Measurements from ENCODE around the gene PTGR3.
"Not testable (repeated sequence)": the region's sequence is repeated elsewhere in the genome, so short reads cannot be mapped to it uniquely, and the experiment has no call there.

PTGR3 gene

DNA sequence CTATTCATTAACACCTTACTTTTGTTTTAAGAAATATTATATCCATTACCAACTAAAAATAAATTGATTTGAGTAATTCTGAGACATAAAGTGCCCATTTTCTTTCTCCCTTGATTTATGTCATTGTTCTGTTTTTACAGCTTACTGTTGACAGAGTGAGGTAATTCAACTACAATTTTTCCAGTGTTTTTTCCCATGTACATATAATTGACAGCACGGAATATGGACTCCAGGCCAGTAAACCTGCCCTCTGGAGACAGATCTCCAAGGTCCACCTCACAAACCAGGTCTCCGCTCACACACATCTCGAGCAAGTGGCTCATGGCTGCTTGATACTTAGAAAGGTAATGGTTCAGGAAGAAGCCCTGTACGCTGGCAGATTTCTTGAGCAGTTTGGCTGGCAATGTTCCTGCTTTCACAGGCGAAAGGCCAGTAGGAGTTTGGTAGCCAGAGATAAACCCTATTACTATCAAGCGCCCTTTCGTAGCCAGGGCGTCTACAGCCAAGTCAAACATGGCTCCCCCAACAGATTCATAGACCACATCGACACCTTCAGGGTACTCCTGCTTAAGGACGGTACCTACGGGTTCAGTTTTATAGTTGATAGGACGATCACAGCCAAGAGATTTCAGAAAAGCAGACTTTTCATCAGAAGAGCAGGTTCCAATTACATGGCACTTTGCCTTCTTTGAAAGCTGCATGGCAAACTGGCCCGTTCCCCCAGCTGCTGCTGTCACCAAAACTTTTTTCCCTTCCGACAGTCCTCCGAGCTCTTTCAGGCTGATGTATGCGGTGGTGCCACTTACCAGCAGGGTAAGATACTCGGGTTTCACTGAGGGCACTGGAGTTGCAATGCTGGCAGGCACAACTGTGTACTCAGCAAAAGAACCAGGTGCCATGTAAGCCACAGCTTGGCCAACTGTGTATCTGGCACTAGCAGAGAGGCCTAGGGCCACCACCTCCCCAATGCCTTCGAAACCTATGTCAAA is 7.4 kb downstream of the PTGR3 start:
- no peak for DNase-seq

DNA sequence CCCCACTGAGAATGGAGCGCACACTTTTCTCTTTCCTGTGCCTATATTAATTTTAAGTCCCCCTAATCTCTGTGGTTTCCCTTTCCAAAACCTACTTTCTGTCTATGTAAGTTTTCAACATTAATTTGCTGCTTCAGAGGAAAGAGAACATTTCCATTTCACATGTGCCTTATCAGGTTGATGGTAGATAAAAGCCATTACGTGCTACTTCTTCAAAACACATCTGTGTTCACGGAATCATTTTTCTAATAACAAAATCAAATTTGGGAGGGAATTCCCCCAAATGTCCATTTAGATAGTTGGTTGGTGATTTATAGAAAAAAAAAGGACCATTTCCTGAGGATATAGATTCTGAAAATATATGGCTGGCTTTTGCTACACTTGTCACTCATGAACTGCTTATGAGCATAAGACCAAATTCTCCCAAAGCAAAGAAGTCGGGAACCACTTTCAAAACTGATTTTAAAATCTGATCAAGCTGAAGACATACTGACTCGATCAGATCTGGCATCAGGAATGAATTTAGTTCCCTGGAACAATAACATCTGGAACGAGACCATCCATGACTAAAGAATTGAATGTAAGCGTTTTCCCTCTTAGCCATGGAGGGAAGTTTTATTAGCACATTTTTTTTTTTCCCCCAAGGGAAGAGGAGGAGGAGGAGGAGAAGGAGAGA is 8.2 kb downstream of the PTGR3 start:
- DNase-seq: no peak

DNA sequence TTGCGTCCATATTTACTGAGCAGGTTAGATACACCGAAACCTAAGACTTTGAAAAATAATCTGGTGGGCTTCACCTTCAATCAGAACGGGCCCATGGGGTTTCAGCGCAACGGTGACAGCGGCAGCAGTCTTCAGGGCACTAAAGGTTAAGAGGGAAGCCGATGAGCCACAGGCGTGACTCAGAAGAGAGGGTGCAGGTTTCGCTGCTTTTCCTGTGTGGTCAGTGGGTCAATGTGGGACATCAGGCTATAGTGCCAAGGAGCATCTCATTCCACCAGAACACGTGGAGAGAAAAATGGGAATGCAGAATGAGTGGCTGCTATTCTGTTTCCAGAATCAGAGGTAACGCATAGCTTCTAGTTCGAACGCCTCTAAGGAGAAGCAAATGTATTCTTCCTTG is 8.9 kb downstream of the PTGR3 start:
- no peak for DNase-seq

DNA sequence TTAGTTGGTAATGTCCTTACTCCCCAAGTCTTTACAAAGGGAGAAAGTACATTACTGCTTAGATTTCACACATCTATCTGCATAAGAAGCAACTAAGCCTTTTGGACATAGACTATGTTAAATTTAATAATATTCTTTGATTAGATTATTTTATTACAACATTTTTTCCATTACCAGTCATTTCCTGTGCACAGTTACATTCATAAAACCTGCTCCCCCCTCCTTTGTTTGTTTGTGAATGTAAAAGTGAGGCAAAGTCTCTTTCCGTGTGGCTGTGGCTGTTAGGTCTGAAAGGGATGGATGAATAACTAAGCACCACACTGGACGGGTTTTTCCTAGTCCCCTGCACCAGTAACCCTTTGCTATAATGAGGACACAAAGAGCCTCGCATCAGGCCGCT is 9.6 kb downstream of the PTGR3 start:
- DNase-seq: no peak

DNA sequence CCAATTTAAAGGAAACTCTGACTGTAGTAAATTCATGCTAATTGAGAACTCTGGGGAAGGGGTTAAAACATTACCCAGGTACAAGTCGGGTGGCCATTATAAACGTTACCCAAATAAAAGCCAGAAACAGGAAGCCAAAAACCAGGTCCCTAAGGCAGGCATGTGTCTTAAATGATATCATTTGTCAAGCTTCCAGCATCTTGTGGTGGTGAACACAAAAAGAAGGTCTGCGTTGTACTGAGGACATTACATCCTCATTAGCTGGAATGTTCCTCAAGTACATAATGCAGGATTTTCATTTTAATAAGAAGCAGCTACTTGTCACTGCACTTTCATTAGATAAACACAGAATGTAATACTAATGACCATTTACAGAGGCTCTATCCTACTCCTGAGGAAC is 10.9 kb downstream of the PTGR3 start:
- DNase-seq: no peak

DNA sequence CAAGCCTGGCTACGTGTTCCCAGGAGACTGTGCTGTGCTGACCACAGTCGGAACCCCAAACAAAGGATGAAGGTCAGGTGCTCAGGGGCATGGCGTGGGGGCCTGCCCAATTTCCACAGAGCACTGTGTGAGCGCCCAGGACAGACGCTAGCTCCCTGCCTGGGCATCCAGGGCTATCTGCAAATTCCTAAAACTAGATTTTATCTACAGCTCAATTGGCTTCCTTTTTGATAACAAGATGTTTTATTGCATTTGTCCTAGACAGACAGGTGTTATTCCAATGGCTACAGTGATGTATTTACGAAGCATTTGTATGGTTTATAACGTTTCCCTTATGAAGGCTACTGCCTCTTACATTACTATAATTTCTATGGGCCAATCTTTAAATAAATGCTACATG is 16.0 kb downstream of the PTGR3 start:
- DNase-seq: no peak

DNA sequence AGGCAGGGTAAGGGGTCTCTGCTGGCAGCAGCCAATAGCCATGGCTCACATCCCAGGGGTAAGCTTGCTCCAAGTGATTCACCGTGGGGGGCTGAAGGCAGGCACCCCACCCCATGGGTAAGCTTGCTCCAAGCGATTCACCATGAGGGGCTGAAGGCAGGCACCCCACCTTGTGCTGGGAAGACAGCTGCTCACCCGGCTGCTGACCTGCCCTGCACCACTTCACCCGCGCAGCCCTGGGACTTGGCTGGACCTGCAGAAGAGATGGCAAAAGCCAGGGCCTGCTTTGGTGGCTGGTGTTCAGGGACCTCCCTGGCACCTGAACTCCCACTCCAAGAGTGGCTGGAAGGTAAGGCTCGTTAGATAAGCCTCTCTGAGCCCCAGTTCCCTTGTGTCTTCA is 19.2 kb downstream of the PTGR3 start:
- DNase-seq: no peak

DNA sequence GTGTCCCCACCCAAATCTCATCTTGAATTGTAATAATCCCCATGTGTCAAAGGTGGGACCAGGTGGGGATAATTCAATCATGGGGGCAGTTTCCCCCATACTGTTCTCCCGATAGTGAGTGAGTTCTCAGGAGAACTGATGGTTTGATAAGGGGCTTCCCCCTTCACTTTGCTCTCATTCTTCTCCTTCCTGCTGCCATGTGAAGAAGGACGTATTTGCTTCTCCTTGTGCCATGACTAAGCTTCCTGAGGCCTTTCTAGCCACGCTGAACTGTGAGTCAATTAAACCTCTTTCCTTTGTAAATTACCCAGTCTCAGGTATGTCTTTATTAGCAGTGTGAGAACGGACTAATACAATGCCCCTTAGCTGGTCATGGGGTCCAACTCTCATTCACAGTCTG is 21.2 kb downstream of the PTGR3 start:
- not testable (repeated sequence) for DNase-seq

DNA sequence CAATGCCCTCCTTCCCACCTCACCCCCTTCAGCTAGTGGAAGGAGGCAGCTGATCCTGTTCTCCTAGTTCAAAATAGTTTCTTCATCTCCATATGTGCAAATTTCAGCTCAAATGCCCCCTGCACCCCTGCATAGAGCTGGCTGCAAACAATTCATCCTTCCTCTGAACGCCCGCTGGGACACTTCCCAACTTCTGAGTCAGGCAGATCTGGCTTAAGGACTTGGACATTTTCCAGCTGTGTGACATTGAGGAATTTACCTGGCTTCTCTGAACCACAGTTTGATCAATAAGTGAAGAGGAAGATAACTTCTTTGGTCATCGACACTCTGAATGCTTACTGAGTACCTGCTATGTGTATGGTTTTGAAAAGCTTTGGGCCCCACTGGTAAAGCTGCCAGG is 23.5 kb downstream of the PTGR3 start:
- DNase-seq: no peak

DNA sequence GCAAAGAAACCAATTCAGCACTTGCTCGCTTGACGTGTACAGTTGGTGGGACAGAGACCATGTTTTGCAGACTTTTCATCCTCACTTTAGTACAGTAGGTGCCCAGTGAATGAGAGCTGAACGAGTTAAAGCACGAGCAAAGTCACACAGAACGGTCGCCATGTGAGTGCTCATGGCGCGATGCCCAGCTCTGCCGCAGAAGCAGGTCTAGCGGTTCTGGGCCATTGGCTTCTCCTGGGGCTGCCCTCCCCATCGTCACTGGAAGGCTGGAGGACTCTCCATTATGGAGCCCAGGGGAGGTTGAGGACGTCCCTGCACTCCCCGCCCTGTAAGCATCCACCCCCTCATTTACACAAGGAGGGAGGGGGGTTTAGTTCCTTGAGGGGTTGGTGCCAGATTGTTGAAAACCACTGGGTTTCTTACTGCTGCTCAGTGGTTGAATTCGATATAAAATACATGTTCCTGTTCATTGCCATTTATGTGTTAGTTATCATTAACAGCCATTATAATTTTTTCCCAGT is 24.9 kb downstream of the PTGR3 start:
- DNase-seq: no peak

DNA sequence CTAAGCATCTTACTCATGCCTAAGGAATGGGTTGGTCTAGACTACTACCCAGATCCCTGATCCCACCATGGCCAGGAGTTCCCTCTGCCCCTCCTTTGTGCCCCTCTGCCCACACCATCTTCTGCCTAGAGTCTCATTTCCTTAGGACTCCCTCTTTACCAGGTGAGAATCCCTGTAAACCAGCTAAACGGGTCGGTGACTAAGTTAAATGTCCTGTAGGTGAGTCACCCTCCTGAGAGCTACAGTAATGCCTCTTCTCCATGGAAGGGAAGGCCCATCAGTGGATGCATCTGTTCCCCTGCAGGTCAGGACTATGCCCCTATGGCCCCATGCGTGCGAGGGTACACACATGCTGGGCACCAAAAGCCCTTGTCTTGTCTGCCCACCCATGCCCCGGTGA is 25.4 kb downstream of the PTGR3 start:
- no peak for DNase-seq

DNA sequence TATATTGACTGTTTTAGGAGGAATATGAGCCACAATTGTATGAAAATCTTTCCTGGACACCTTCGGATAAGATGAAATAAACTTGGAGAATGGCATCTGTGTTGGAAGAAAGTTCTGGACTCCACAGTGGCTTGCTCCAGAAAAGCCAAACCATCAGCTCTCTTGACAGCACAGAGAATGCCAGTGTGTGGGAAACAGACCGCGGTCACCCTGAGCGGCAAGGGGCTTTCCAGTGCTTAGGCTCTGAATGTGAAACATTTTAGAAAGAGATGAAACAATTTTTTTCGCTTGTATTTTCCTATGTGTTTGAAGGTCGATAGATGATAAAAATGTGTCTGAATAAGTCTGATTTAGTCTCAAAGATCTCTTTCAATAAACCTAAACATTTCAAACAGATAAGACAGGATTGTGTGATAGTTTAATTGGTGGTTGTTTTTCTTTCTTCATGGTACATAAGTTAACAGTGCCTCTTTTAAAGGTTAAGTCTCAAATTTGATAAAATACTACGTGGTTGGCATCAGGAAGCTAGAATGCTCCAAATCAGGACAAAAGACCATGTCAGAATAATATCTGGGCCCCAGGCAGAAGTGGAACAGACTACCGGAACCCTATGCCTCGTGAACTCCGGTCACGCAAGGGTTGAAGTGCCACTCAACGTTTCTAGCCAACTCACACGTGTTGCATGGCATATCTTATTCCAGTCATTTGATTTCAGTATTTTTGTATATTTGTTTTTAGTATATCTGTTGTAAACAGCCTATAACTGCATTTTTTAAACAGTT is 28.9 kb downstream of the PTGR3 start:
- DNase-seq: no peak

DNA sequence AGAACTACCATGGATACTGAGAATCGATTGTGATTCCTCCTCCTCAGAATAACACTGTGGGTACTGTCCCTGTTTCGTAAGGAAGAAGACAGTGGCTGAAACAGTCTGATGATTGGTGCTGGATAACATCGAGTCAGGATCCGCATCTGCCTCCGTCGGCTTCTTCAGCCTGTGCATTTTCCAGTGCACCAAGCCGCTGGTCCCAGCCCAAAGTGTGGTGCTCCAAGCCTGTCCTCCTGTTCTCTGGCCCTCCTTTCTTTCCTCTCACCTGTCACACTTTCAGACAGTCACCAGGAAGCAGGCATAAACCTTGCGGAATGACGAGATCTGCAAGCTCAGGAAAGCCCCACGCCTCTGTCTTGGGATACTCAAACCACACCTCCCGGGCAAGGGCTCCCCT is 30.6 kb downstream of the PTGR3 start:
- DNase-seq: no peak

DNA sequence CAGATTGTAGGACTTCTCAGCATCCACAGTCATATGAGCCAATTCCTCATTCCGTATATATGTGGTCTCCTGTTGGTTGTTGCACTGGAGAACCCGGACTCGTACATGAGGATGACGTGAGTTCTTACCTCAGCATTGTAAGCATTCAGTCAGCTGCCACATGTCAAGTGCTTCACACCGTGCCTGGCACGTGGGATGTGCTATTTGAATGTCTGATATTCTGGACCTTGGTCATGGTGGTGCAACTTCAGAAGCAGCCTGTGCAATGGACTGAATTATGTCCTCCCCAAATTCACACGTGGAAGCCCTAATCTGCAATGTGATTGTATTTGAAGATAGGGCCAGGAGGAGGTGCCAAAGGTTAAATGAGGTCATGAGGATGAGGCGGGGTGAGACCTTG is 32.1 kb downstream of the PTGR3 start:
- no peak for DNase-seq

DNA sequence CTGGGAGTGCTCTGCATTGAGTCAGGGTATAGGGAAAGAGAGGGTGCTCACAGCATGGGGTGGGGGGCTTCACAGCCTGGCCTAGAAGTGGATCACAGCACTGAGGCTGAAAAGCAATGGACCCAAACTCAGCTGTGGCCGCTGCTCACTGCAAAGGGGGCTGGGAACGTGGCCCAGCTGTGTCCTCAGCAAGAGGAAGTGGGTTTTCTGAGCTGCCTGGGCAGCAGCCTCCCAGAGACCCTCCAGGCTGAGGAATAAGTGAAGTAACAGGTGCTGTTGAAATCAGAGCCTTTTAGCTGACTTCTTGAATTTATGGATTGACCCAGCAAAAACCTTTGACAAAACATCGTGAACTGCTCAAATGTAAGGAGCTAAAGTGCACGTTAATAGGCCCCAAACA is 35.2 kb downstream of the PTGR3 start:
- DNase-seq: no peak

DNA sequence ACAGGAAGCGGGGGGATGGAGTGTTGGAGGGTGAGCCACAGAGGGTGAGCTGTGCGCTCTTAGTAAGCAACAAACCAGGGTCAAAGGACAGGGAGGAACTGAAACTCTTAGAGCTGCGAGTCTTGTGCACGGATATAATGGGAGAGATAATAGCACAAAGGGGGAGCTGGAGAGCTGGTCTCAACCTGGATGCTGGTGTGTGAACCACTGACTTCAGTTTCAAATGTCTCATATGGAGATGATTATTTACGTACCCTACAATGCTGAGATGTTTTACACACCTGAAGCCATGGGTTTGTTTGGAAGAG is 35.9 kb downstream of the PTGR3 start:
- no peak for DNase-seq

DNA sequence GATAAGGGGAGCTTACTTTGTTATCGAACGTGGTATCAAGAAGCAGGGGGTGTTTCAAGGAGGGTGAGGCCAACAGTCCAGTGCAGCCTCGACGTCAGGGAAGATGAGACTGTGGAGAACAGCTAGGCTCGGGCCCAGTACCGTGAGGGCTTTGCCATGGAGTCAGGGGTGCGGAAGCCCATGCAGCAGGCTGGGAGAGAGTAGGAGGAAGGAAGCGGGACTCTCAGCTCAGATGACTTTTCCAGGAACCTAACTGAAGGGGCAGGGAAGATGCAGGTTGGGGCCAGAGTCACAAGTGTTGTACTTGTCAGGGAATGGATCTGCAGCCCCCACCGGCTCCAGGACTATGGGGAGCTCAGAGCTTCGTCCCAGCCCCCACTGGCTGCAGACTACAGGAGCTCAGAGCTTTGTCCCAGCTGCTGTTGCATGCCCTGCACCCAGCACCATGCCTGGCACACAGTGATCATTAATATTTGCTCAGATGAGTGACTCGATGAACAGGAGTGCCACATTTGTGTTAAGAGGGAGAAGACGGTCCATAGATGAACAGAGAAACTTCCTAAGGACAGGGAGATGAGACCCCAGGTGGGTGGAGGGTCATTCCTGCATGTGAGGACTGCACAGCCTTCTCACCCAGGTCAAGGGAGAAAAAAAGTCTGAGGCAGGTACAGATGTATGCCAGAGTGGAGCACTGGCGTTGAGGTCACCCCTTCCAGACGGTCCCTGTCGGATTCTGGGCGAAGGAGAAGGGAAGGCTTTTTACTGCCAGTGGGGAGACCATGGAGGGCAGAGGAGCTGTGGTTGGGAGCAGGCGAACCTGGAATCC is 36.4 kb downstream of the PTGR3 start:
- no peak for DNase-seq

DNA sequence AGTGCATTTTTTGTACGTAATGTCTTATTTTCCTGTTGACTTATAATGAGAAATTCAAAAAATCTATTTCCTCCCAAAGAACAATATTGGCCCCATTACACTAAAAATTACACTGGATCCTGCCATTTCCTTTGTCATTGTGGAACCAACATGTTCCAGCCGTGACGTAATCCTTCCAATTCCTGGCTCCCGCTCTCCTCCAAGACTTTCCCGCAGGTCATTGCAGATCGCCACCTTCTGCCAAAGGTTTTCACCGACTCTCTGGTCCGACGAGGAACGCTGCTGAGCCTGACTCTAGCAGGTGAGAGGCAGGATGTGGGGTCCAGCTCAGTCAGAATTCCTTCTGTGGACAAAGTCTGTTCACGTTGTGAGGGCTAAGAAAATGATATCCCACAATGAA is 38.0 kb downstream of the PTGR3 start:
- no peak for DNase-seq

DNA sequence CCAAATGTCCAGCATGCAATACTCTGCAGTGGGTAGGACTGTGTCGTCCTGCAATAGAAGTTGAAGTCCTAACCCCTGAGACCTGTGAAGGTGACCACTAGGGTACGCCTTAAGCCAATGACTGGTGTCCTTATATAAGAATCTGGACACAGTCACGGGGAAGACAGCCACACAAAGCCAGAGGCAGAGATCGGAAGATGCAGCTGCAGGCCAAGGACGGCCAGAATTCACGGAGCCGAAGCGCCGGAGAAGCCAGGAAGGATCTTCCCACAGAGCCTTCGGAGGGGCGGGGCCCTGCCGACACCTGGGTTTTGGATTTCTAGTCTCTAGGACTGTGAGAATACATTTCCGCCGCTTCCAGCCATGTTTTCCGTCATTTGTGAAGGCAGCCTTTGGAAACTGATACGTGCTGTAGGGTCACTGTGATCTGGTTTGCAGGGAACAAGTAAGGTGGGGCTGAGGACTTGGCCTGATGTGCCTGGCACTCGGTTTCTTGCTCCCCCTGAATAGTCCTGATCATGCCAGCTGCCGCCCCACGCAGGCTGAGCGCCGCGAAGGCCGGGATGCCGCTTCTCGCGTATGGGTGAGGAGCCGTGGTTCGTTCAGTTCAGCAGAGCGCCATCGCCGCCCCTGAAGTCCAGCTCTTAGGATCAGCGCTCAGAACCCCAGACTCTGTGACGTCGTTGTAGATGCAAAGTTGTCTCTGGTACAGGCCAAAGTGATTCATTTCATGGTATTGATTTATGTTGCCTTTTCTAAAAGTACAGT is 38.7 kb downstream of the PTGR3 start:
- no peak for DNase-seq

DNA sequence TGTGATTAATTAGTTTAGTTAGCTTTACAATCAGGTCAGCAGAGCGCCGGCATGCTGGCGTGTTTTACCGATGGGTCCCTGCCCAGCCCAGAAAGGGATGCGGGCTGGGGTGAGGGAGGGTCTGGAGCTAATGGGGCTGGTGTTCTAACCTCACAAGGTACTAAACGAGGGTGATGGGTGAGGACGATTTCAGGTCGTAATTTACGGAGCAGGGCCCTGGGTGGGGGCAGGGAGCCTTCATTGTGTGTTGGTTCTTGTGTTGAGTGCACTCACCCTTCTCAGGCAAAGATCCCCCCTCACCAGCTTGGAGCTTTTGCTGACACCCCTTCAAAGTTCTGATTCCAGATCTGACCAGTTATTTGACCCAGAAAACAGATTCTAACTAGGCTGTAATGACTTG is 39.5 kb downstream of the PTGR3 start:
- no peak for DNase-seq

DNA sequence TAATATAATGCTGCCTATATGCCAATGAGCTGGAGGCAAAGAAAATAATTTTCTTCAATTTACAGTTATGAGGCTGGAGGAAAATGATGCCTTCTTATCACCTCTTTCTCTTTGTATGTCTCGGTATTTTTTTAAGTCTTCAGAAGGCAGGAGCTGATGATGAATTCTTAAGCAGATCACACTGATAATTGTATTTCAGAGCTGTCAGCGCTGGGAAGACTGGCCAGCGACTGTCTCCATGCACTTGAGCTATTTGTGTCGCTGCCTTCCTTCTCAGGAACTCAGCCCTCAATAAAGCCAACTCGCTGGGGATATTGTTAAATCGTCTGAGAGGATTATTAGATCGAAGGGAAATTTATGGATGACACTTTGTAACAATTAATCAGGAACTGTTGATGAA is 40.3 kb downstream of the PTGR3 start:
- DNase-seq: no peak

All from AML-193 (cell line).